Bronchial epithelial cell (primary cell): ENCODE data around the gene TMPRSS9. TPM values are rescaled to one million over a fixed set of nuclear protein-coding genes. Genes with fewer than 3 reads are reported as not detected.

Experiments used
- DNase-seq: peaks from one replicate; pipeline ENCODE4 v3.0.0-alpha.2; 2010; ENCODE audit warnings: low read depth
- FAIRE-seq: peaks from 2 replicates; lab custom pipeline; 2011; peaks lifted over from hg19 to GRCh38; lab: Jason Lieb, UNC
- H3K27me3 ChIP-seq: 2 replicates; pipeline ENCODE4 v1.5.1; 2011; ENCODE audit warnings: low read length; ENCODE audit not compliant: control insufficient read depth, insufficient read depth
- H3K36me3 ChIP-seq: 2 replicates; pipeline ENCODE4 v1.5.1; 2011; ENCODE audit warnings: low read length; ENCODE audit not compliant: control insufficient read depth, insufficient read depth
- H3K4me3 ChIP-seq: 2 replicates; pipeline ENCODE4 v1.5.1; 2011; ENCODE audit warnings: mild to moderate bottlenecking, low read depth, low read length, control low read depth
- CTCF ChIP-seq: IDR thresholded peaks from 2 replicates; pipeline ENCODE4 v1.5.1; 2011; ENCODE audit warnings: mild to moderate bottlenecking, moderate library complexity, low read length, control low read depth, inconsistent platforms; ENCODE audit not compliant: insufficient read depth, severe bottlenecking
- total RNA-seq: library from RNA; depleted of rRNA; stranded (reverse); fragments of >200 nt; gene quantifications from 2 replicates; pipeline ENCODE4 v1.2.1, GENCODE V29; 2014

Gene TMPRSS9
- total RNA-seq, 1 donor from 2014 or later: not detected

- H3K36me3 ChIP-seq: peaks cover 5% of the 10 kb centered on the region
- TF ChIP-seq CTCF: no peak
- DNase-seq (no peak), FAIRE-seq (no peak)
- no peak overlapping the region for H3K4me3 ChIP-seq
- no peaks in the 10 kb centered on the region for H3K27me3 ChIP-seq
Observed at GRCh38 chr19:2330255-2330631, 29.8 kb upstream of the TMPRSS9 start.

DNA sequence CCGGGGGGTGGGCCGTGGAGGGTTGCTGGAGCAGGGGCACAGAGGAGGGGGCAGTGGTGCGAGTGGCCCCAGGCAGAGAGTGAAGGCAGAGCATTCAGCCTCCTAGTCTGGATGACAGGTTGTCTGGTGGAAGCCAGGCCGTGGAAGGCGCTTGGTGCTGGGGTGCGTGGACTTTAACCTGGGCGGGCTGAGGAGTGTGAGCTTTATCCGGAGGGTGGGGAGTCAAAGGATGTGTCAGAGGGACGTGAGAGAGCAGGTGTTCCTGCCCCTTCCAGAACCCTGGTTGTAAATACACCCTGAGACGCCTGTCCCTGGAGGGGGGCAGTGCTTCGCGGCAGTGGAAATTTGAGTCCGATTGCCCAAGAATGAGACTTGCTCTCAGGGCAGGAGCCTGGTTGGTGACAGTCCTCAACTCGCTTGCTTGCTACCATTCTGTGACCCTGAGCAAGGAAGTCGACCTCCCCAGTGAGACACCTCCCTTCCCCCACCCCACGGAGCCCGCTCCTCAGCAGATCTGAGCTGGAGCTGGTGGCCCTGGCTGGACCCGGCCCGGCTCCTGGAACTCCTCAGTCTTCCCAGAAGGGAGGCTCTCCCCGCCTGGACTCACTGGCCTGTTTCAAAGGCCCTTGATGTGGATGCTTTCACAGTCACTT is 29.3 kb upstream of the TMPRSS9 start:
- Histone ChIP-seq H3K36me3 (peaks cover 5% of the 10 kb centered on the region), H3K4me3 (no peak overlapping the region), H3K27me3 (no peaks in the 10 kb centered on the region)
- no peak for TF ChIP-seq CTCF
- FAIRE-seq (no peak), DNase-seq (no peak)

DNA sequence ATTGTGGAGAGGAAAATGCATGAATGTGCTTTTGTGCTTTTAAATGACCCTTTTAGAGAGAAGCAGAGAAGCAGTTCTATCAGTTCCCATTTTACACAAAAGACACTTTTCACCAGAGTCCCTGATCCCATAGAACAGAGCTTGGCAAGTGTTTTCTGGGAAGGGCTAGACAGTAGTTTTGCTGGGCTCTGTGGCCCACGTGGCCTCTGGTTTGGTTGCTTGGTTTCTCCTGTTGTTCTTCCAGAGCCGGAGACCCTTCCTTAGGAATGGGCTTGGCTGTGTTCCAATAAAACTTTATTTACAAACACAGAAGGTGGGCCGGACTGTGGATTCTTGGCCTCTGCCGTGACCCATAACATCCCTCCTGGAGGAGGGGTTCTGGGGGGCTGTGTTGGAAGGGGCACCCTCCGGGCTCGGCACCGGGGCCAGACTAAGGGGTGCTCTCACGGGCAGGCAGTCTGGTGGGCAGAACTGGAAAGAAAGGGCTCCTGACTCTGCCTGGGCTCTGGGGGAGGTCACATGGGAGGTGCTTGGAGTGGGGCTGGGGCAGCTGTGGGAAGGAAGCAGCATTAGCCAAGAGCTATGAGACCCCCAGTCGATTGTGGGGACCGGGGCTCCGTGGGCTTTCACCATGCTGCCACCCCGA is 28.3 kb upstream of the TMPRSS9 start:
- DNase-seq (no peak), FAIRE-seq (no peak)
- Histone ChIP-seq H3K36me3 (peaks cover 3% of the 10 kb centered on the region), H3K4me3 (no peak overlapping the region), H3K27me3 (no peaks in the 10 kb centered on the region)
- no peak for TF ChIP-seq CTCF

DNA sequence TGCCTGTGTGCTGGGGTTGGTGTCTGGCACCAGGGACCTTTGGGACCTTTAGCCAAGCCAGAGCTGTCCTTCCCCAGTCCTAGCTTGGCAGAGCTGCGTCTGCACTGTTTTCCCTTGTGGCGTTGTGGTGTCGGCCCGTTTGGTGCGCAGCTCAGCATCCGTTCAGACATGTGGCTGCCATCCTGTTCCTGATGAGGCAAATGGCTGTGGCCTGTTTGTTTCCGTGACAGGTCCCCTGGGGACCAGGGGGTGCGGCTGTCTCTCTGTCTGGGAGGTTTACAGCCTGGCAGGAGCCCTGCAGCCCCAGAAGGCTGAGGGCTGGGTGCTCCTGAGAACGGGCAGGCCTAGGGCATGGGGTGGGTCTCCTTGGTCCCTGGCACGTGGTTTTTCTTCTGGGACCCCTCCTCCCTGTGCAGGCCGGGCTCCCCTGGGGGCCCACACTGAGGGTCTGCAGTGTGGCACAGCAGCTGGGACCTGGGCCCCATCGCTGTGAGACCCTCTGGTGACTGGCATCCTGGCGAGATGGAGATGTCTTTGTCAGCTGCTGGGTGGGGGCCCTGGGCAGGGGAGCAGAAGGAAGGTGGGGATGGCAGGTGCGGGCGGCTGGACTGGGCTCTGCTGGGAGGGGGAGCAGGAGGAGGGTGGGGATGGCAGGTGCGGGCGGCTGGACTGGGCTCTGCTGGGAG is 27.6 kb upstream of the TMPRSS9 start:
- H3K36me3 ChIP-seq: peaks cover 2% of the 10 kb centered on the region
- FAIRE-seq (no peak), DNase-seq (no peak)
- no peaks in the 10 kb centered on the region for H3K27me3 ChIP-seq
- no peak overlapping the region for H3K4me3 ChIP-seq
- TF ChIP-seq CTCF: no peak

- DNase-seq (no peak), FAIRE-seq (no peak)
- Histone ChIP-seq H3K4me3 (no peak overlapping the region), H3K36me3 (peaks cover 2% of the 10 kb centered on the region), H3K27me3 (no peaks in the 10 kb centered on the region)
- no peak for TF ChIP-seq CTCF
Observed at GRCh38 chr19:2333027-2333806, 26.8 kb upstream of the TMPRSS9 start.
